Fibroblast of villous mesenchyme (primary cell): ENCODE results near the gene LPIN2. TPM values are rescaled to one million over a fixed set of nuclear protein-coding genes. Genes with fewer than 3 reads are reported as not detected.

Experiments used
- DNase-seq: peaks from one replicate; pipeline ENCODE4 v3.0.0-alpha.2; 2010; ENCODE audit warnings: low read depth
- H3K4me3 ChIP-seq: 2 replicates; pipeline ENCODE4 v1.5.1; 2011; ENCODE audit warnings: low read depth, mild to moderate bottlenecking, low read length
- total RNA-seq: library from RNA; depleted of rRNA; stranded (reverse); fragments of >200 nt; gene quantifications from 2 replicates; pipeline ENCODE4 v1.2.3, GENCODE V29; 2012
- TF ChIP-seq, protein P1 (sequence below): IDR thresholded peaks from 2 replicates; pipeline ENCODE4 v1.5.1; 2012; ENCODE audit warnings: low read depth, mild to moderate bottlenecking, low read length; ENCODE audit not compliant: insufficient read depth

Gene LPIN2
- total RNA-seq, 1 donor, result 55.3 TPM

DNA sequence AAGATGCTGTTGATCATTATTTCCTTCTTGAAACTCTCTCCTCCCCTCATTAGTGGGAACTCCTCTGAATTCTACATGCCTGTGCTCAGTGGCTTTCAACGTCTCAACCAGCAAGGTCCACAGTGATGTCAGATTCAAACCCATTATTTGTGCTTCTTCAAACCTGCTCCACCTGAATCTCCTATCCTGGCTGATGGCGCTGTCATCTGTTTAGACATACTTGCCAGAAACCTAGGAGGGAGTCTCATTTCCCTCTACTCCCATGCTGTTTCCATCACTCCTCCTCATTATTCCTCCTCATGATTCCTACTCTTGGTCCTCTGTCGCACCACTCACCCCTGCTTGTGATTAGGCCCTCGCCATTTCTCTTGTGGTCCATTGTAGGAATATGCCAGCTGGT is 2.9 kb upstream of the LPIN2 start:
- TF ChIP-seq, protein P1, sequence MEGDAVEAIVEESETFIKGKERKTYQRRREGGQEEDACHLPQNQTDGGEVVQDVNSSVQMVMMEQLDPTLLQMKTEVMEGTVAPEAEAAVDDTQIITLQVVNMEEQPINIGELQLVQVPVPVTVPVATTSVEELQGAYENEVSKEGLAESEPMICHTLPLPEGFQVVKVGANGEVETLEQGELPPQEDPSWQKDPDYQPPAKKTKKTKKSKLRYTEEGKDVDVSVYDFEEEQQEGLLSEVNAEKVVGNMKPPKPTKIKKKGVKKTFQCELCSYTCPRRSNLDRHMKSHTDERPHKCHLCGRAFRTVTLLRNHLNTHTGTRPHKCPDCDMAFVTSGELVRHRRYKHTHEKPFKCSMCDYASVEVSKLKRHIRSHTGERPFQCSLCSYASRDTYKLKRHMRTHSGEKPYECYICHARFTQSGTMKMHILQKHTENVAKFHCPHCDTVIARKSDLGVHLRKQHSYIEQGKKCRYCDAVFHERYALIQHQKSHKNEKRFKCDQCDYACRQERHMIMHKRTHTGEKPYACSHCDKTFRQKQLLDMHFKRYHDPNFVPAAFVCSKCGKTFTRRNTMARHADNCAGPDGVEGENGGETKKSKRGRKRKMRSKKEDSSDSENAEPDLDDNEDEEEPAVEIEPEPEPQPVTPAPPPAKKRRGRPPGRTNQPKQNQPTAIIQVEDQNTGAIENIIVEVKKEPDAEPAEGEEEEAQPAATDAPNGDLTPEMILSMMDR, result no peak
- no peak for DNase-seq
- no peak overlapping the region for H3K4me3 ChIP-seq

DNA sequence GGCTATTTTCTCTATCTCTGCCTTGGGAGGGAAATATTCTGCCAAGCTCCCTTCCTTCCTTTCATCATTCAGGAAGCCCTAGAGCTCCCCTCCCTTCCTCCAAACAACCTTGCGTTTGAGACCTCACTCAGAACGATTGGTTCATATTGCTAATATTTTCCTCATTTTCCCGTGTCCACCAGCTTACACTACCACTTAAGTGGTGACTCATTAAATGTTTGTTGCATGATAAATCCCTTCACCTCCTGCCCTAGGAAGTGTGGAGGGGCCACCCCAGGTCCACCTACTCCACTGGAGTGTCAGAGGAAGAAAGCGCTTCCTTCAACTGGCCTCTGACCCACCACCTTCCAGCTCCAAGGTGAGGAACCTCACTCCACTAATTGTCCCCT is 2.3 kb upstream of the LPIN2 start:
- TF ChIP-seq, protein P1, result no peak
- DNase-seq, result peak; percentile 83
- no peak overlapping the region for H3K4me3 ChIP-seq

DNA sequence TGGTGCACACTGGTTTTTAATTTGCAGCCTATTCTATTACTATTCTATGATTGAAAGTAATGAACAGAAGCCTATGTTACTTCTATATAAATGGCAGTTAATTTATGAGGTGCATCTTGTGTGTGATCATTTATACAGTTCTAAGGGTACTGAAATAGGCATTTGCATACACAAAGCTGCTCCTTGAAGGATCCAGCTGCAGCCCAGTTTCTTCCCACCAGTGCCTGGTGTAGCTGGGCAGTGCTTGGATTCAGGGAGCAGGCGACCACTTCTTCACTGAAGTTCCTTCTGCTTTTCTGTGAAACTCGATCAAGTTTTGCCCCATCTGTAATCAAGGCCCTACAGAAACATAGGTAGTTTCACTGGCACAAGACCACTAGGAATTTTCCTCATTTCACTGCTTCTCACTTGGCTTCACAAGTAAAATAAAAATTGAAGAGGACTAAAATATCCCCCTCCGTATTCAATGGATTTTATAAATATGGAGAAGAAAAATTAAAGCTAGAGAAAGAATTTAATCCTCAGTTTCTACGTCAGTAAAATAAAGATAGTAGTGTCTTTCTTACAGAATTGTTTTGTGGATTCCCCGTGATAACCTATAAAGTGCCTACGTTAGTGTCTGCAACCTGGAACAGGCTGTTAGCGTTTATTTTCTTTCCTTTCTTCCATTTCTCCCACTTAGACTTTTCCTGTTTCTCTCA is 1.7 kb upstream of the LPIN2 start:
- H3K4me3 ChIP-seq, result no peak overlapping the region
- TF ChIP-seq, protein P1, result no peak
- DNase-seq, result no peak

DNA sequence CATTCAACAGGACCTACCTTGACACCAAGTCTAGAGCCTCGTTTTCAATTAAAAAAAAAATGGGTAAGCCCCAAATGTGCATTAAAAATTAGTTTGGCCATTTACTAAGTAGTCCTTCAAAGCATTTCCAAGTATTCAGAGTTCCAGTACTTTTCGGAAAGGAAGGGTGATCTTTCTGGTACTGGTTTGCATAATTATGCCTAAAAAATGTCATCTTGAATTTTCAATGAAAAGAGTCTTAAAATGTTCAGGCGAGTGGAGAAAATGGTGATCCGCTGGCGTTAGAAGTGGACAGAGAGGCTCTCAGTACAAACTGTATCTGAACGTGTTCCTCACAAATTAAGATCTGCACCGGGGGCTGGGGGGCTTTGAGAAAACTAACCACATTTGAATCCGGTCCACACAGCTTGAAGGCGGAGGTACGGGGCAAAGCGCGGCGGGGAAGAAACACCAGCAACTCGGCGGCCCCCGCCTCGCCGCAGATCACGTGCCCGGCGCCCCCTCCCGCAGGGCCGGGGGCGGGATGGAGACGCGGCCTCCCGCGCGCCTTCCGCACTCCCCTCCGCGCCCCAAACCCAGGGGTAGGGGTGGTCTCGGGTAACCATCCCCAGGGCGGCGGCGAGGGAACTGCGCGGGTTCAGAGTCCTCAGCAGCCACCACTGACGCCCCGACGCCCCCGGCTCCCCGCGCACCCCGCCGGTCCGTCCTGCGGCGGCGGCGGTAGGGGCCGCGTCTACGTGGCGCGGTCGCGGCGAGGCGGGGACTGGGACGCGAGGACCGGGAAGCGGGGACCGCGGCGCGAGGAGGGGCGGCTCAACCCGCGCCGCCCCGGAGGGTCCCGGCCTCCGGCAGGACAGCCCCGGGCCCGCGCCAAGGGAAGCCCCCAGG is 564 bp downstream of the LPIN2 start:
- DNase-seq, result peak; percentile 42
- H3K4me3 ChIP-seq, result peak overlapping the region; percentile 78
- TF ChIP-seq, protein P1, result no peak

DNA sequence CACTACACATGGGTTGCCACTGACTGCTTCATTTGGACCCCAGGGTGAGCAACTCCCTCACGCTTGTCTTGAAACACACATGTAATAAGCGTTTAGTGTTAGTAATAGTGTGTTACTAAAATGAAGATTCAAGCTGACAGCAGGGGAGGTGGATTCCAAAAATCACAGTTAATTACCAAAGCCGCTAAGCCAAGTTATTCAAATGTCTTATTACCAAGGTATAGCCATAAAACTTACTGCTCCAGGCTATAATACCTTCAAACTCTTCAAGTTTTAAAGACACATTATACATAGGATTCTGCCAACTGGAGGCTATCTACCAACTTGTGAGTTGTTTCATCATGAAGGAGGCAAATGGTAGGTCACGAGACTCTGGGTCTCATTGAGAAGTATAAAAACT is 2.9 kb downstream of the LPIN2 start:
- TF ChIP-seq, protein P1, result no peak
- DNase-seq, result no peak

DNA sequence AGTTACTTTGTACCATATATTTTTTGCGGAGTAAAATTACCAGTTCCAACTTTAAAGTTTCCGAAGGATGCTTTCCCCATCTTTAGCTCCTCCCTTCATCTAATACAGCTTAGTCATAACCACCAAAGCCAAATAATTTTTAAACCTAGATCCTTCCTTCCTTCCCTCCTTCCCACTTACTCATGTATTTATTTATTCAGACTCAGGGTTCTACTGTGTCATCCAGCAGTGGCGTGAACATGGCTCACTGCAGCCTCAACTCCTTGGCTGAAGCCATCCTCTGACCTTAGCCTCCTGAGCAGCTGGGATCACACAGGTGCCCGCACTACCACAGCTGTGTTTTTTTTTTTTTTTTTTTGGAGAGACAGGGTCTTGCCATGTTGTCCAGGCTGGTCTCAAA is 4.4 kb downstream of the LPIN2 start:
- peak; percentile 71 for DNase-seq
- TF ChIP-seq, protein P1, result no peak
- H3K4me3 ChIP-seq, result no peak overlapping the region

More for the DNA sequence above, 2.9 kb downstream of the LPIN2 start:
- no peak overlapping the region for H3K4me3 ChIP-seq
